GM18511 (cell line): ENCODE measurements around the gene ATG13.
"Not testable (repeated sequence)": the region's sequence is repeated elsewhere in the genome, so short reads cannot be mapped to it uniquely, and the experiment has no call there.

Experiments
- ATAC-seq: cut with Tn5 transposase; IDR thresholded peaks from one replicate; pipeline ENCODE4 v1.9.1; 2021; ENCODE audit warnings: mild to moderate bottlenecking, moderate library complexity; ENCODE audit not compliant: unreplicated experiment

ATG13 gene

GRCh38 chr11:46617134-46617971 lies at the start of gene ATG13, which contains the start of gene HARBI1:
Gene ATG13, plus strand, starts transcription at chr11:46617553. Its CDS starts 26,739 bp downstream, at chr11:46644292.
Gene HARBI1, minus strand, starts transcription at chr11:46617227. Its CDS starts 990 bp downstream, at chr11:46616237.
- peak; percentile 98 for ATAC-seq

- ATAC-seq: no peak
Observed at GRCh38 chr11:46570790-46571398, 46.5 kb upstream of the ATG13 start.

- no peak for ATAC-seq
Observed at GRCh38 chr11:46574656-46575055, 42.7 kb upstream of the ATG13 start.

GRCh38 chr11:46577058-46577457 lies 40.3 kb upstream of the ATG13 start:
- ATAC-seq: no peak

GRCh38 chr11:46582588-46582987 lies 34.8 kb upstream of the ATG13 start:
- no peak for ATAC-seq

- ATAC-seq: not testable (repeated sequence)
Observed at GRCh38 chr11:46583513-46583912, 33.8 kb upstream of the ATG13 start.

- ATAC-seq: no peak
Observed at GRCh38 chr11:46588131-46588530, 29.2 kb upstream of the ATG13 start.

GRCh38 chr11:46588915-46589314 lies 28.4 kb upstream of the ATG13 start:
- no peak for ATAC-seq

GRCh38 chr11:46590740-46591605 lies 26.4 kb upstream of the ATG13 start:
- ATAC-seq: no peak

GRCh38 chr11:46593550-46594373 lies 23.6 kb upstream of the ATG13 start, which contains the start of gene AMBRA1:
Gene AMBRA1, minus strand, starts transcription at chr11:46594023. Its CDS starts 45,643 bp downstream, at chr11:46548380.
- peak; percentile 86 for ATAC-seq

GRCh38 chr11:46594374-46594700 lies 23.0 kb upstream of the ATG13 start:
- ATAC-seq: no peak

- ATAC-seq: no peak
Observed at GRCh38 chr11:46594785-46595184, 22.6 kb upstream of the ATG13 start.

GRCh38 chr11:46597155-46597554 lies 20.2 kb upstream of the ATG13 start:
- ATAC-seq: no peak

GRCh38 chr11:46597609-46598219 lies 19.6 kb upstream of the ATG13 start:
- ATAC-seq: no peak

- ATAC-seq: no peak
Observed at GRCh38 chr11:46599340-46600193, 17.8 kb upstream of the ATG13 start.

GRCh38 chr11:46600194-46600960 lies 17.0 kb upstream of the ATG13 start:
- no peak for ATAC-seq

- no peak for ATAC-seq
Observed at GRCh38 chr11:46601129-46601528, 16.2 kb upstream of the ATG13 start.

- no peak for ATAC-seq
Observed at GRCh38 chr11:46603704-46604308, 13.5 kb upstream of the ATG13 start.
